PC-9 (cell line): ENCODE measurements around the gene ALG1. TPM values are rescaled to one million over a fixed set of nuclear protein-coding genes. Genes with fewer than 3 reads are reported as not detected.

Source experiments
- BruUV-seq: library from RNA; stranded (reverse); fragments of 400-500 nt; replicated peaks from 2 replicates; lab custom pipeline; 2021; lab: Mats Ljungman, UMichigan
- CTCF ChIA-PET: fragments of 300-600 bp; sonication (Branson Sonifier 250); formaldehyde crosslinking; loops from one replicate; lab custom pipeline; 2022; ENCODE audit warnings: antibody characterized with exemption; lab: Charles Lee
- POLR2A ChIA-PET: fragments of 300-600 bp; sonication (Branson Sonifier 250); formaldehyde crosslinking; loops from one replicate; lab custom pipeline; 2022; ENCODE audit warnings: antibody characterized with exemption; ENCODE audit not compliant: unreplicated experiment; lab: Charles Lee
- DNase-seq, 2 experiments: peaks; one replicate each; pipeline versions ENCODE4 v3.0.0 to v3.0.0-alpha.2; 2015 to 2022; ENCODE audit warnings: mixed read lengths in 1 of 2
- H2AFZ ChIP-seq: fragments of 200-600 bp; sonication (generic); 2 replicates; pipeline ENCODE4 v1.8.1; 2017; ENCODE audit warnings: antibody characterized with exemption
- H3F3A ChIP-seq: fragments of 200-600 bp; sonication (generic); 2 replicates; pipeline ENCODE4 v1.8.1; 2017; ENCODE audit warnings: antibody characterized with exemption, mild to moderate bottlenecking, low read depth; ENCODE audit not compliant: insufficient read depth
- H3K27ac ChIP-seq: fragments of 200-600 bp; sonication (generic); 2 replicates; pipeline ENCODE4 v1.6.1; 2016; ENCODE audit warnings: mixed run types
- H3K27me3 ChIP-seq: fragments of 200-600 bp; sonication (generic); 2 replicates; pipeline ENCODE4 v1.6.1; 2016; ENCODE audit warnings: low read depth, mixed run types; ENCODE audit not compliant: insufficient read depth
- H3K36me3 ChIP-seq: fragments of 200-600 bp; sonication (generic); 2 replicates; pipeline ENCODE4 v1.6.1; 2016; ENCODE audit warnings: low read depth, mixed run types
- H3K4me1 ChIP-seq: fragments of 200-600 bp; sonication (generic); replicated peaks from 2 replicates; pipeline ENCODE4 v1.6.1; 2016; ENCODE audit warnings: mixed run types; ENCODE audit not compliant: insufficient read depth
- H3K4me2 ChIP-seq: fragments of 200-600 bp; sonication (generic); 2 replicates; pipeline ENCODE4 v1.6.1; 2017; ENCODE audit warnings: mixed run types
- H3K4me3 ChIP-seq: fragments of 200-600 bp; sonication (generic); 2 replicates; pipeline ENCODE4 v1.6.1; 2016; ENCODE audit warnings: mixed run types
- H3K79me2 ChIP-seq: fragments of 200-600 bp; sonication (generic); 2 replicates; pipeline ENCODE4 v1.6.1; 2017; ENCODE audit warnings: low read depth, mixed run types
- H3K9me2 ChIP-seq: fragments of 200-600 bp; sonication (generic); 2 replicates; pipeline ENCODE4 v1.8.1; 2017; ENCODE audit warnings: mild to moderate bottlenecking; ENCODE audit not compliant: insufficient read depth
- H3K9me3 ChIP-seq: fragments of 200-600 bp; sonication (generic); 2 replicates; pipeline ENCODE4 v1.8.1; 2016; ENCODE audit warnings: low read depth; ENCODE audit not compliant: insufficient read depth
- H4K20me1 ChIP-seq: fragments of 200-600 bp; sonication (generic); 2 replicates; pipeline ENCODE4 v1.8.1; 2017; ENCODE audit not compliant: insufficient read depth
- EZH2 ChIP-seq: fragments of 200-600 bp; sonication (generic); IDR thresholded peaks from 2 replicates; pipeline ENCODE4 v1.8.0; 2017; ENCODE audit warnings: antibody characterized with exemption, low read depth
- intact Hi-C: fragments of 100-400 bp; cut with micrococcal nuclease; formaldehyde crosslinking; loops from one replicate; pipeline ENCODE4 v1.10.0; 2022; ENCODE audit not compliant: unreplicated experiment
- total RNA-seq: library from RNA; stranded (reverse); gene quantifications from 2 replicates; pipeline ENCODE4 v1.2.3, GENCODE V29; 2021
- TF ChIP-seq, protein P1 (sequence below): fragments of 200-600 bp; sonication (generic); conservative IDR thresholded peaks from 2 replicates; pipeline ENCODE4 v1.6.1; 2017; ENCODE audit warnings: mixed run types, antibody characterized with exemption, mild to moderate bottlenecking, moderate library complexity

Gene ALG1
- total RNA-seq, 1 experiment from 2014 or later, result 37.3 TPM

DNA sequence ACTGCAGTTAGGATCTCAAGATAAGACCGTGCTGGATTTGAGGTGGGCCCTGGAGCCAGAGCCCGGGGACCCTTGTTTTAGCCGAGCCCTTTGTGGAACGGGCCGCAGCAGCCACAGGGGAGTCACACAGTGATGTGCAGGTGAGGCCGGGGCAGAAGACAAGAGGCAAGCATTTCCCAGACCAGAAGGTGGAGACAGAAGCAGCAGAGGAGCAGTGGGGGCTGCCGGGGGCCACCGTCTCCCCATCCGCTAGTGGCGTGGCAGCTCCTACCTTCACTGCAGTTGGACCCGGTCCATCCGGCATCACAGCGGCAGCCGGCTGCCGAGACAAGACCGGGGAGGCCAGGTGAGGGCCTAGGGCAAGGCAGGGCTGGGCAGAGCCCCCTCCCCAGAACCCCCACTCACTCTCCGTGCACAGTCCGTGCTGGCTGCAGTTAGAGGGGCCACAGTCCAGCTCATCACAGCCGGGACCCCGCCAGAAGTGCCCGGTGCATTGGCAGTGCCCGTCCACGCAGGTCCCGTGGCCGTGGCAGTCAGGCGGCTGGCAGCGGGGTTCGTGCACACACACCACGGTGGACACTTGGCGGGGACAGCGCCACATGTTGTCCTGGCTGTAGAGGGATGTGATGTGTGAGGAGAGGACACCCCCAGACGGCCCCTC lies 43.9 kb upstream of the ALG1 start:
- H3F3A ChIP-seq, result no peaks in the 10 kb centered on the region
- H3K4me3 ChIP-seq, result no peak overlapping the region
- no peaks in the 10 kb centered on the region for H3K9me2 ChIP-seq
- intact Hi-C loops, result loop anchor here (1.0 kb wide), 1 partner anchor 35 kb away; no protein-coding TSS in a partner anchor
- no peak overlapping the region for H2AFZ ChIP-seq
- ChIA-PET CTCF (interaction anchor here (0.6 kb wide), 1 partner anchor 547 kb away, joined by 3 read pairs; no protein-coding TSS in a partner anchor), POLR2A (no interaction called here)
- TF ChIP-seq EZH2, result no peak
- TF ChIP-seq, protein P1, sequence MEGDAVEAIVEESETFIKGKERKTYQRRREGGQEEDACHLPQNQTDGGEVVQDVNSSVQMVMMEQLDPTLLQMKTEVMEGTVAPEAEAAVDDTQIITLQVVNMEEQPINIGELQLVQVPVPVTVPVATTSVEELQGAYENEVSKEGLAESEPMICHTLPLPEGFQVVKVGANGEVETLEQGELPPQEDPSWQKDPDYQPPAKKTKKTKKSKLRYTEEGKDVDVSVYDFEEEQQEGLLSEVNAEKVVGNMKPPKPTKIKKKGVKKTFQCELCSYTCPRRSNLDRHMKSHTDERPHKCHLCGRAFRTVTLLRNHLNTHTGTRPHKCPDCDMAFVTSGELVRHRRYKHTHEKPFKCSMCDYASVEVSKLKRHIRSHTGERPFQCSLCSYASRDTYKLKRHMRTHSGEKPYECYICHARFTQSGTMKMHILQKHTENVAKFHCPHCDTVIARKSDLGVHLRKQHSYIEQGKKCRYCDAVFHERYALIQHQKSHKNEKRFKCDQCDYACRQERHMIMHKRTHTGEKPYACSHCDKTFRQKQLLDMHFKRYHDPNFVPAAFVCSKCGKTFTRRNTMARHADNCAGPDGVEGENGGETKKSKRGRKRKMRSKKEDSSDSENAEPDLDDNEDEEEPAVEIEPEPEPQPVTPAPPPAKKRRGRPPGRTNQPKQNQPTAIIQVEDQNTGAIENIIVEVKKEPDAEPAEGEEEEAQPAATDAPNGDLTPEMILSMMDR, result no peak
- 0 out of 2 replicates have a peak, but pooled peaks cover 1% of the 10 kb centered on the region for H3K79me2 ChIP-seq
- H3K27ac ChIP-seq, result no peak overlapping the region
- DNase-seq, result no peak
- H4K20me1 ChIP-seq, result no peaks in the 10 kb centered on the region
- no TSS peak for BruUV-seq
- no peaks in the 10 kb centered on the region for H3K9me3 ChIP-seq
- H3K27me3 ChIP-seq, result no peaks in the 10 kb centered on the region
- H3K4me1 ChIP-seq, result peaks cover 4% of the 10 kb centered on the region; the same call in 1 of the 2 replicates
- H3K36me3 ChIP-seq, result no peaks in the 10 kb centered on the region
- H3K4me2 ChIP-seq, result no peak overlapping the region

DNA sequence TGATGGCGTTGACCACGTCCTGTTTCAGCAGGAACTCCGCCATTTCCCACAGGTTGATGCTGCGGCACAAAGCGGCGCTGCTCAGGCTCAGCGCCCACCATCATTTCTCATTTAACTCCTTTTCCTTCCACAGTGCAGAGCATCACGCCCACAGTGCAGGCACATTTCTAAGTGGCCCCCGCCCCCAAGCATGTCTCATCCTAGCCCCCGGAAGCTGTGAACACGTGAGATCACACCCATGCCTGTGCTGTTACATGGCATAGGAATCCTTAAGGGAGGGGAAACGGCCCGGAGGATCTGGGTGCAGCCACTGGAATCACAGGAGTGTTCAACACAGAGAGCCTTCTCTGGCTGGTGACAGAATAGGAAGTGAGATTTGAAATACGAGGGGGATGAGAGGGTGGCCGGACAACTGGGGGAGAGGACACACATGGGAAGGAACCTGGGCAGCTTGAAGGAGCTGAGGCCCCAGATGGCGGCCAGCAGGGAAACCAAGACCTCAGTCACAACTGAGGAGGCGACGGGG lies 42.6 kb upstream of the ALG1 start:
- no peaks in the 10 kb centered on the region for H3F3A ChIP-seq
- no peak overlapping the region for H2AFZ ChIP-seq
- H3K4me2 ChIP-seq, result no peak overlapping the region
- H3K27ac ChIP-seq, result no peak overlapping the region
- peaks cover 6% of the 10 kb centered on the region; the same call in 1 of the 2 replicates for H3K4me1 ChIP-seq
- H3K9me3 ChIP-seq, result no peaks in the 10 kb centered on the region
- no peaks in the 10 kb centered on the region for H3K9me2 ChIP-seq
- intact Hi-C loops, result loop anchor here (1.0 kb wide), 1 partner anchor 33 kb away; no protein-coding TSS in a partner anchor
- no peaks in the 10 kb centered on the region for H3K36me3 ChIP-seq
- no peak overlapping the region for H3K4me3 ChIP-seq
- TF ChIP-seq EZH2, result no peak
- TF ChIP-seq, protein P1, result no peak
- ChIA-PET CTCF (no interaction called here), POLR2A (no interaction called here)
- DNase-seq, result no peak
- 0 out of 2 replicates have a peak, but pooled peaks cover 3% of the 10 kb centered on the region for H3K79me2 ChIP-seq
- no peaks in the 10 kb centered on the region for H3K27me3 ChIP-seq
- no TSS peak for BruUV-seq
- H4K20me1 ChIP-seq, result no peaks in the 10 kb centered on the region

DNA sequence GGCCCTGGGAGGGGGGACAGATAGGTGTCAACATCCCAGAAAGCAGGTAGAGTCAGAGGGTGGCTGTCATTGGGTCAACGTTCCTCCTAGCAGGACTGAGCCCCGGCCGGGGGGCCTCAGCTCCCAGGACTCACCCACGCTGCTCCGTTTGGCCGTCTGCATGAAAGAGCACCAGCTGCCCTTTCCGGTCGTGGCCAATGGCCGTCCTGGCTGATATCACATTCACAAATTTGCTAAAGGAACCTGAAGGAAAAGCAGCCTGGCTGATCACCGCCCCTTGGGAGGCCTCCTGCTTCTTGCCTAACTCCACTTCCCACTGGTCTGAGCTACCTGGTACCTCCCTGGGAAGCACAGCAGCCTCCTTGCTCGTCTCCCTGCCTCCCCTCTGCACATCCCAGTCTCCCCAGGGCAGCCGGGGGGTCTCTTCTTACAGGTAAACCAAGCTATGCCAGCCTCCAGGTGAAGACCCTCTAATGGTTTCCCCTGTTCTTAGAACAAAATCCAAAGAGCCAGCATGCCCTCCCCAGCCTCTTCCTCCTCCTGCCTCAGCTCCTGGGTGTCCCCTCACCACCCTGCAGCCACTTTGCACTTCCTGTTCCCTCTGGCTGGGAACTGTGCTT lies 41.3 kb upstream of the ALG1 start:
- Histone ChIP-seq H3K9me3 (no peaks in the 10 kb centered on the region), H3K27me3 (no peaks in the 10 kb centered on the region), H3K4me2 (no peak overlapping the region), H4K20me1 (no peaks in the 10 kb centered on the region), H3K4me1 (peaks cover 12% of the 10 kb centered on the region), H2AFZ (no peak overlapping the region), H3F3A (no peaks in the 10 kb centered on the region), H3K27ac (no peak overlapping the region), H3K79me2 (0 out of 2 replicates have a peak, but pooled peaks cover 3% of the 10 kb centered on the region), H3K9me2 (no peaks in the 10 kb centered on the region), H3K4me3 (no peak overlapping the region), H3K36me3 (no peaks in the 10 kb centered on the region)
- intact Hi-C loops, result no loop called here
- no TSS peak for BruUV-seq
- no peak for TF ChIP-seq EZH2
- TF ChIP-seq, protein P1, result no peak
- POLR2A ChIA-PET, result no interaction called here
- CTCF ChIA-PET, result interaction anchor here (0.7 kb wide), 2 partner anchors 31 to 399 kb away, joined by 3 read pairs; no protein-coding TSS in a partner anchor
- DNase-seq, result no peak
